CD8-positive, alpha-beta memory T cell (primary cell): ENCODE measurements around the gene TAGLN3. TPM values are rescaled to one million over a fixed set of nuclear protein-coding genes. Genes with fewer than 3 reads are reported as not detected.

ENCODE experiments used
- CTCF ChIA-PET: fragments of 350-600 bp; sonication (Branson Sonifier 250); formaldehyde crosslinking; loops from one replicate; lab custom pipeline; 2021; ENCODE audit warnings: antibody characterized with exemption; lab: Charles Lee
- POLR2A ChIA-PET: fragments of 350-600 bp; sonication (Branson Sonifier 250); formaldehyde crosslinking; loops from one replicate; lab custom pipeline; 2021; ENCODE audit warnings: antibody characterized with exemption; lab: Charles Lee
- DNase-seq, 5 donors: peaks; one replicate each; pipeline versions ENCODE4 v3.0.0 to v3.0.0-alpha.2; 2020 to 2022; ENCODE audit warnings: mixed read lengths in 1 of 5
- H3K27ac ChIP-seq: one replicate; pipeline ENCODE4 v1.7.0; 2013; ENCODE audit warnings: low read depth, mild to moderate bottlenecking, low read length, moderate library complexity
- H3K27me3 ChIP-seq: 2 replicates; pipeline ENCODE4 v1.7.0; 2013; ENCODE audit warnings: low read length, mild to moderate bottlenecking; ENCODE audit not compliant: insufficient read depth, poor library complexity, severe bottlenecking
- H3K36me3 ChIP-seq: 2 replicates; pipeline ENCODE4 v1.7.0; 2013; ENCODE audit warnings: mild to moderate bottlenecking, low read length, moderate library complexity; ENCODE audit not compliant: insufficient read depth
- H3K4me1 ChIP-seq: 2 replicates; pipeline ENCODE4 v1.7.0; 2013; ENCODE audit warnings: mild to moderate bottlenecking, low read length, moderate library complexity; ENCODE audit not compliant: insufficient read depth
- H3K4me3 ChIP-seq: 2 replicates; pipeline ENCODE4 v1.7.0; 2013; ENCODE audit warnings: mild to moderate bottlenecking, low read length
- H3K9me3 ChIP-seq: 2 replicates; pipeline ENCODE4 v1.7.0; 2013; ENCODE audit warnings: mild to moderate bottlenecking, low read length
- H3K27ac Mint-ChIP-seq, 8 donors: one replicate each; pipeline ENCODE4 v1.8.0; 2020 to 2021; ENCODE audit warnings: mixed read lengths in 8 of 8, mild to moderate bottlenecking in 6 of 8, inconsistent platforms in 3 of 8, moderate library complexity in 3 of 8
- H3K27me3 Mint-ChIP-seq, 2 donors: one replicate each; pipeline ENCODE4 v1.8.0; 2020 to 2021; ENCODE audit warnings: mixed read lengths in 2 of 2, mild to moderate bottlenecking in 1 of 2, moderate library complexity in 1 of 2
- H3K36me3 Mint-ChIP-seq, 3 donors: one replicate each; pipeline ENCODE4 v1.8.0; 2020 to 2021; ENCODE audit warnings: mixed read lengths in 3 of 3, inconsistent platforms in 1 of 3, mild to moderate bottlenecking in 1 of 3
- H3K4me1 Mint-ChIP-seq, 3 donors: one replicate each; pipeline ENCODE4 v1.8.0; 2020 to 2021; ENCODE audit warnings: mixed read lengths in 3 of 3, inconsistent platforms in 1 of 3, mild to moderate bottlenecking in 1 of 3
- H3K4me3 Mint-ChIP-seq, 7 donors: one replicate each; pipeline ENCODE4 v1.8.0; 2020 to 2021; ENCODE audit warnings: mixed read lengths in 7 of 7, mild to moderate bottlenecking in 6 of 7, moderate library complexity in 4 of 7, inconsistent platforms in 2 of 7
- H3K9me3 Mint-ChIP-seq, 5 donors: one replicate each; pipeline ENCODE4 v1.8.0; 2020 to 2022; ENCODE audit warnings: mixed read lengths in 5 of 5, mild to moderate bottlenecking in 3 of 5, moderate library complexity in 2 of 5, inconsistent platforms in 1 of 5
- polyA plus RNA-seq: library from polyadenylated mRNA; unstranded; fragments of 300-500 nt; fragmentation: Illumina TruSeq; gene quantifications from one replicate; pipeline ENCODE4 v1.2.3, GENCODE V29; 2021
- total RNA-seq, 2 experiments: library from RNA; stranded (reverse); gene quantifications; one replicate each; pipeline ENCODE4 v1.2.3, GENCODE V29; 2021

TAGLN3 gene
- total RNA-seq (not detected), polyA plus RNA-seq (not detected)

- Mint-ChIP-seq H3K4me3 (peak within 1 kb of the TSS in 6 of 7 donors; percentile 25 to 67 (median 58)), H3K27me3 (peaks cover 0 to 5% of the 10 kb centered on the region in 2 donors), H3K36me3 (peaks cover 0 to 2% (median 2%) of the 10 kb centered on the region in 3 donors), H3K4me1 (peaks cover 19 to 25% (median 20%) of the 10 kb centered on the region in 3 donors), H3K27ac (peak within 1 kb of the TSS in 1 of 8 donors; percentile 4), H3K9me3 (no peaks in the 10 kb centered on the region)
- peak within 1 kb of the TSS; percentile 12 for H3K4me3 ChIP-seq
- no peak within 1 kb of the TSS for H3K27ac ChIP-seq
- H3K36me3 ChIP-seq, result no peaks in the 10 kb centered on the region
- peaks cover 15% of the 10 kb centered on the region for H3K4me1 ChIP-seq
- POLR2A ChIA-PET, result no interaction called here
- no peak for DNase-seq
- CTCF ChIA-PET, result interaction anchor here (0.8 to 10.3 kb wide), 3 partner anchors 9 to 290 kb away, joined by 4 to 50 read pairs (median 9); no protein-coding TSS in a partner anchor
- H3K27me3 ChIP-seq, result no peaks in the 10 kb centered on the region
- no peaks in the 10 kb centered on the region for H3K9me3 ChIP-seq
Measured at GRCh38 chr3:111998636-111999483, at the start of gene TAGLN3. TAGLN3 (plus strand) TSS chr3:111998922; CDS start chr3:111999423, 501 bp downstream.

- H3K27me3 ChIP-seq, result no peaks in the 10 kb centered on the region
- DNase-seq, result no peak
- H3K9me3 ChIP-seq, result no peaks in the 10 kb centered on the region
- no peak overlapping the region for H3K27ac ChIP-seq
- Mint-ChIP-seq H3K27ac (no peak overlapping the region), H3K27me3 (no peaks in the 10 kb centered on the region), H3K36me3 (peaks cover 6 to 32% (median 16%) of the 10 kb centered on the region in 3 donors), H3K9me3 (no peaks in the 10 kb centered on the region), H3K4me1 (no peaks in the 10 kb centered on the region), H3K4me3 (no peak overlapping the region)
- no peak overlapping the region for H3K4me3 ChIP-seq
- CTCF ChIA-PET, result no interaction called here
- POLR2A ChIA-PET, result no interaction called here
- no peaks in the 10 kb centered on the region for H3K4me1 ChIP-seq
- no peaks in the 10 kb centered on the region for H3K36me3 ChIP-seq
Measured at GRCh38 chr3:111949712-111950111, 49.0 kb upstream of the TAGLN3 start.

- no peak for DNase-seq
- no peaks in the 10 kb centered on the region for H3K4me1 Mint-ChIP-seq
- no peak overlapping the region for H3K27ac ChIP-seq
- H3K4me3 Mint-ChIP-seq, result no peak overlapping the region
- H3K9me3 ChIP-seq, result no peaks in the 10 kb centered on the region
- ChIA-PET CTCF (interaction anchor here (1.2 to 1.6 kb wide), 3 partner anchors 11 to 234 kb away, joined by 4 to 8 read pairs (median 4); no protein-coding TSS in a partner anchor), POLR2A (interaction anchor here (0.6 kb wide), 2 partner anchors 9 to 82 kb away, joined by 3 read pairs; no protein-coding TSS in a partner anchor)
- no peaks in the 10 kb centered on the region for H3K4me1 ChIP-seq
- no peak overlapping the region for H3K27ac Mint-ChIP-seq
- H3K36me3 Mint-ChIP-seq, result peaks cover 6 to 26% (median 16%) of the 10 kb centered on the region in 3 donors
- H3K27me3 ChIP-seq, result no peaks in the 10 kb centered on the region
- no peaks in the 10 kb centered on the region for H3K27me3 Mint-ChIP-seq
- H3K4me3 ChIP-seq, result no peak overlapping the region
- no peaks in the 10 kb centered on the region for H3K36me3 ChIP-seq
- no peaks in the 10 kb centered on the region for H3K9me3 Mint-ChIP-seq
Measured at GRCh38 chr3:111951032-111951431, 47.7 kb upstream of the TAGLN3 start.

GRCh38 chr3:111952086-111952485, 46.6 kb upstream of the TAGLN3 start:
- H3K27me3 ChIP-seq, result no peaks in the 10 kb centered on the region
- DNase-seq, result no peak
- Mint-ChIP-seq H3K36me3 (peaks cover 6 to 26% (median 19%) of the 10 kb centered on the region in 3 donors), H3K9me3 (no peaks in the 10 kb centered on the region), H3K4me1 (no peaks in the 10 kb centered on the region), H3K27ac (no peak overlapping the region), H3K4me3 (no peak overlapping the region), H3K27me3 (no peaks in the 10 kb centered on the region)
- H3K4me3 ChIP-seq, result no peak overlapping the region
- no peaks in the 10 kb centered on the region for H3K36me3 ChIP-seq
- CTCF ChIA-PET, result interaction anchor here (1.2 kb wide), 1 partner anchor 235 kb away, joined by 4 read pairs; no protein-coding TSS in a partner anchor
- POLR2A ChIA-PET, result no interaction called here
- no peak overlapping the region for H3K27ac ChIP-seq
- no peaks in the 10 kb centered on the region for H3K9me3 ChIP-seq
- H3K4me1 ChIP-seq, result no peaks in the 10 kb centered on the region

GRCh38 chr3:111952866-111953450, 45.8 kb upstream of the TAGLN3 start:
- no peak overlapping the region for H3K4me3 Mint-ChIP-seq
- H3K36me3 ChIP-seq, result no peaks in the 10 kb centered on the region
- H3K27ac ChIP-seq, result no peak overlapping the region
- H3K27me3 ChIP-seq, result no peaks in the 10 kb centered on the region
- no peaks in the 10 kb centered on the region for H3K9me3 Mint-ChIP-seq
- ChIA-PET CTCF (interaction anchor here (1.8 kb wide), 1 partner anchor 236 kb away, joined by 6 read pairs; no protein-coding TSS in a partner anchor), POLR2A (no interaction called here)
- no peaks in the 10 kb centered on the region for H3K4me1 ChIP-seq
- H3K4me1 Mint-ChIP-seq, result no peaks in the 10 kb centered on the region
- H3K27me3 Mint-ChIP-seq, result no peaks in the 10 kb centered on the region
- no peak overlapping the region for H3K4me3 ChIP-seq
- H3K9me3 ChIP-seq, result no peaks in the 10 kb centered on the region
- no peak overlapping the region for H3K27ac Mint-ChIP-seq
- DNase-seq, result no peak
- peaks cover 6 to 24% (median 19%) of the 10 kb centered on the region in 3 donors for H3K36me3 Mint-ChIP-seq

GRCh38 chr3:111954228-111954990, 44.3 kb upstream of the TAGLN3 start:
- Mint-ChIP-seq H3K4me3 (no peak overlapping the region), H3K9me3 (no peaks in the 10 kb centered on the region), H3K27me3 (no peaks in the 10 kb centered on the region), H3K36me3 (peaks cover 6 to 19% (median 16%) of the 10 kb centered on the region in 3 donors), H3K27ac (no peak overlapping the region), H3K4me1 (no peaks in the 10 kb centered on the region)
- ChIA-PET POLR2A (no interaction called here), CTCF (interaction anchor here (0.9 to 2.2 kb wide), 4 partner anchors 13 to 240 kb away, joined by 3 to 6 read pairs (median 6); no protein-coding TSS in a partner anchor)
- no peak overlapping the region for H3K4me3 ChIP-seq
- no peaks in the 10 kb centered on the region for H3K9me3 ChIP-seq
- no peaks in the 10 kb centered on the region for H3K27me3 ChIP-seq
- no peak overlapping the region for H3K27ac ChIP-seq
- DNase-seq, result no peak
- H3K36me3 ChIP-seq, result no peaks in the 10 kb centered on the region
- no peaks in the 10 kb centered on the region for H3K4me1 ChIP-seq

- H3K27ac Mint-ChIP-seq, result no peak overlapping the region
- no peak overlapping the region for H3K4me3 Mint-ChIP-seq
- Histone ChIP-seq H3K4me1 (no peaks in the 10 kb centered on the region), H3K27me3 (no peaks in the 10 kb centered on the region), H3K4me3 (no peak overlapping the region), H3K36me3 (no peaks in the 10 kb centered on the region), H3K27ac (no peak overlapping the region), H3K9me3 (no peaks in the 10 kb centered on the region)
- no peaks in the 10 kb centered on the region for H3K4me1 Mint-ChIP-seq
- no peaks in the 10 kb centered on the region for H3K9me3 Mint-ChIP-seq
- POLR2A ChIA-PET, result no interaction called here
- CTCF ChIA-PET, result interaction anchor here (2.2 kb wide), 1 partner anchor 34 kb away, joined by 6 read pairs; no protein-coding TSS in a partner anchor
- no peaks in the 10 kb centered on the region for H3K27me3 Mint-ChIP-seq
- DNase-seq, result no peak
- H3K36me3 Mint-ChIP-seq, result peaks cover 6 to 15% (median 15%) of the 10 kb centered on the region in 3 donors
Measured at GRCh38 chr3:111955876-111956275, 42.8 kb upstream of the TAGLN3 start.
